Fibroblast of lung (primary cell): ENCODE data around the gene SDK1. TPM values are rescaled to one million over a fixed set of nuclear protein-coding genes. Genes with fewer than 3 reads are reported as not detected.

Experiments used
- DNase-seq, 2 donors: peaks; one replicate each; pipeline versions ENCODE4 v3.0.0 to v3.0.0-alpha.2; 2010; ENCODE audit warnings: low read depth in 2 of 2
- H2AFZ ChIP-seq: 2 replicates; pipeline ENCODE4 v1.5.1; 2012; ENCODE audit warnings: low read length, control low read depth, inconsistent platforms
- H3K27ac ChIP-seq: 2 replicates; pipeline ENCODE4 v1.5.1; 2011; ENCODE audit warnings: low read length, control low read depth; ENCODE audit not compliant: insufficient read depth
- H3K27me3 ChIP-seq: 2 replicates; pipeline ENCODE4 v1.5.1; 2011; ENCODE audit warnings: mild to moderate bottlenecking, low read length; ENCODE audit not compliant: control insufficient read depth, insufficient read depth
- H3K36me3 ChIP-seq: 2 replicates; pipeline ENCODE4 v1.5.1; 2011; ENCODE audit warnings: low read length; ENCODE audit not compliant: control insufficient read depth, insufficient read depth
- H3K4me1 ChIP-seq: 2 replicates; pipeline ENCODE4 v1.5.1; 2011; ENCODE audit warnings: low read length; ENCODE audit not compliant: control insufficient read depth, insufficient read depth; ENCODE audit errors: extremely low read depth
- H3K4me2 ChIP-seq: 2 replicates; pipeline ENCODE4 v1.5.1; 2011; ENCODE audit warnings: low read length, control low read depth; ENCODE audit not compliant: insufficient read depth; ENCODE audit errors: extremely low read depth
- H3K4me3 ChIP-seq, 4 experiments: fragments of 200-600 bp in 1 of 4; sonication (generic) in 1 of 4; replicated peaks in 1 of 4; 2 replicates each; pipeline ENCODE4 v1.5.1; 2011 to 2016; ENCODE audit warnings: low read length in 4 of 4, low read depth in 3 of 4, mild to moderate bottlenecking in 3 of 4, control low read depth in 2 of 4, inconsistent platforms in 1 of 4, mixed read lengths in 1 of 4; ENCODE audit not compliant: insufficient read depth in 1 of 4; ENCODE audit errors: control extremely low read depth in 1 of 4
- H3K79me2 ChIP-seq: 2 replicates; pipeline ENCODE4 v1.5.1; 2012; ENCODE audit warnings: mild to moderate bottlenecking, low read length, inconsistent platforms; ENCODE audit not compliant: control insufficient read depth, insufficient read depth
- H3K9ac ChIP-seq: 2 replicates; pipeline ENCODE4 v1.5.1; 2011; ENCODE audit warnings: mild to moderate bottlenecking, low read length, control low read depth; ENCODE audit not compliant: insufficient read depth
- H3K9me3 ChIP-seq: 2 replicates; pipeline ENCODE4 v1.5.1; 2012; ENCODE audit warnings: low read depth, low read length; ENCODE audit not compliant: control insufficient read depth, insufficient read depth
- H4K20me1 ChIP-seq: 2 replicates; pipeline ENCODE4 v1.5.1; 2011; ENCODE audit warnings: low read length; ENCODE audit not compliant: control insufficient read depth, insufficient read depth; ENCODE audit errors: extremely low read depth
- EZH2 ChIP-seq: IDR thresholded peaks from 2 replicates; pipeline ENCODE4 v1.5.1; 2012; ENCODE audit warnings: low read length, control low read depth, mild to moderate bottlenecking; ENCODE audit errors: missing control alignments
- polyA plus RNA-seq, 2 donors: library from polyadenylated mRNA; depleted of rRNA in 1 of 2; stranded (reverse) in 1 of 2; unstranded in 1 of 2; fragments of >200 nt; gene quantifications; 2 replicates each; pipeline ENCODE4 v1.2.1, GENCODE V29; 2011 to 2012; ENCODE audit warnings: missing spikeins in 1 of 2
- total RNA-seq: library from RNA; depleted of rRNA; stranded (reverse); fragments of >200 nt; gene quantifications from 2 replicates; pipeline ENCODE4 v1.2.1, GENCODE V29; 2014
- TF ChIP-seq, protein P1 (sequence below), 2 donors: IDR thresholded peaks in 1 of 2; conservative IDR thresholded peaks in 1 of 2; 1 replicate in 1 of 2; 2 replicates in 1 of 2; pipeline ENCODE4 v1.5.1; 2011 to 2012; ENCODE audit warnings: low read length in 2 of 2, control low read depth in 1 of 2, inconsistent platforms in 1 of 2, low read depth in 1 of 2, mild to moderate bottlenecking in 1 of 2

The SDK1 gene
- total and polyA plus RNA-seq, 2 donors (not counting 1 experiment from before 2014, with no cell fraction given): 1.0 to 8.6 TPM

- H3K4me1 ChIP-seq: no peaks in the 10 kb centered on the region
- H3K36me3 ChIP-seq: no peaks in the 10 kb centered on the region
- H3K27ac ChIP-seq: no peak overlapping the region
- no peaks in the 10 kb centered on the region for H3K27me3 ChIP-seq
- H3K9ac ChIP-seq: no peak overlapping the region
- TF ChIP-seq, protein P1, sequence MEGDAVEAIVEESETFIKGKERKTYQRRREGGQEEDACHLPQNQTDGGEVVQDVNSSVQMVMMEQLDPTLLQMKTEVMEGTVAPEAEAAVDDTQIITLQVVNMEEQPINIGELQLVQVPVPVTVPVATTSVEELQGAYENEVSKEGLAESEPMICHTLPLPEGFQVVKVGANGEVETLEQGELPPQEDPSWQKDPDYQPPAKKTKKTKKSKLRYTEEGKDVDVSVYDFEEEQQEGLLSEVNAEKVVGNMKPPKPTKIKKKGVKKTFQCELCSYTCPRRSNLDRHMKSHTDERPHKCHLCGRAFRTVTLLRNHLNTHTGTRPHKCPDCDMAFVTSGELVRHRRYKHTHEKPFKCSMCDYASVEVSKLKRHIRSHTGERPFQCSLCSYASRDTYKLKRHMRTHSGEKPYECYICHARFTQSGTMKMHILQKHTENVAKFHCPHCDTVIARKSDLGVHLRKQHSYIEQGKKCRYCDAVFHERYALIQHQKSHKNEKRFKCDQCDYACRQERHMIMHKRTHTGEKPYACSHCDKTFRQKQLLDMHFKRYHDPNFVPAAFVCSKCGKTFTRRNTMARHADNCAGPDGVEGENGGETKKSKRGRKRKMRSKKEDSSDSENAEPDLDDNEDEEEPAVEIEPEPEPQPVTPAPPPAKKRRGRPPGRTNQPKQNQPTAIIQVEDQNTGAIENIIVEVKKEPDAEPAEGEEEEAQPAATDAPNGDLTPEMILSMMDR (conservative IDR thresholded peaks at IDR 0.05 in 1 of 2, IDR thresholded peaks at IDR 0.05 in 1 of 2; ENCODE audit: low read depth in 1 of 2, low read length in 2 of 2): no peak
- no peak for TF ChIP-seq EZH2
- no peak for DNase-seq
- H3K4me2 ChIP-seq: no peak overlapping the region
- no peaks in the 10 kb centered on the region for H3K9me3 ChIP-seq
- H3K79me2 ChIP-seq: no peaks in the 10 kb centered on the region
- no peaks in the 10 kb centered on the region for H4K20me1 ChIP-seq
- no peak overlapping the region for H3K4me3 ChIP-seq
- H2AFZ ChIP-seq: no peak overlapping the region
Measured at GRCh38 chr7:4079956-4080355, 778.9 kb downstream of the SDK1 start.

DNA sequence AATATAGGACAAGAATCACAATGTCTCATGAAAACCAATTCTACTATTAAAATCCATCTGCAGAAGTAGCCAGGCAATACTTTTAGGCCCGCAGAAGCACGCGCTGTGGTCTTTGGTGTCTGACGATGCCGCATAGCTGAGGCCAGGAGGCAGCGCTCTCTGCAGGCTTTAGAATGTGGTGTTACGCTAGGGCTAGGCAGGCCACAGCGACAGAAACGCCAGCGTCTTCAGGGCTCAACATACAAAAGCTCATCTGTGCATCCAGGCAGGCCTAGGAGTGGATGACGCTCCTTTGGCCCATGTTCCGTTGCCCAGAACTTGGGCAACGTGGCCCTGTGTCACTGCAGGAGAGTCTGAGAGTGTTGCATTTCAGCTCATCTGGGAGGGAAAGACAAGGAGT lies 779.9 kb downstream of the SDK1 start:
- no peak for TF ChIP-seq EZH2
- TF ChIP-seq, protein P1 (conservative IDR thresholded peaks at IDR 0.05 in 1 of 2, IDR thresholded peaks at IDR 0.05 in 1 of 2; ENCODE audit: low read depth in 1 of 2, low read length in 2 of 2): no peak
- Histone ChIP-seq H3K36me3 (no peaks in the 10 kb centered on the region), H3K4me3 (no peak overlapping the region), H2AFZ (no peak overlapping the region), H4K20me1 (no peaks in the 10 kb centered on the region), H3K4me1 (no peaks in the 10 kb centered on the region), H3K27me3 (no peaks in the 10 kb centered on the region), H3K79me2 (no peaks in the 10 kb centered on the region), H3K27ac (no peak overlapping the region), H3K9me3 (no peaks in the 10 kb centered on the region), H3K4me2 (no peak overlapping the region), H3K9ac (no peak overlapping the region)
- DNase-seq: no peak

DNA sequence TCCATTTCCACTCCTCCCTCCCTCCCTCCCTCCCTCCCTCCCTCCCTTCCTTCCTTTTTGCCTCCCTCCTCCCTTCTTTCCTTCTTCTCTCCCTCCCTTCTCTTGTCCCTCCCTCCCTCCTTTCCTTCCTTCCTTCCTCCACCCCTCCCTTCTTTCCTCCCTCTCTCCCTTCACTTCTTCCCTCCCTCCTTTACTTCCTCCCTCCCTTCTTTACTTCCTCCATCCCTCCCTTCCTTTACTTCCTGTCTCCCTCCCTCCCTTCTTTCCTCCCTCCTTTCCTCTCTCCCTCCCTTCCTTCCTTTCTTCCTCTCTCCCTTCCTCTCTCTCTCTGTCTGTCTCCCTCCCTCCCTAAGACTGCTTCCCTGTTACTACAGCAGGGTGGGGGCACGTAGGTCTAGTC lies 782.5 kb downstream of the SDK1 start:
- H3K4me3 ChIP-seq: no peak overlapping the region
- H3K9ac ChIP-seq: no peak overlapping the region
- no peak overlapping the region for H3K4me2 ChIP-seq
- TF ChIP-seq, protein P1 (conservative IDR thresholded peaks at IDR 0.05 in 1 of 2, IDR thresholded peaks at IDR 0.05 in 1 of 2; ENCODE audit: low read depth in 1 of 2, low read length in 2 of 2): no peak
- no peak for TF ChIP-seq EZH2
- H3K9me3 ChIP-seq: no peaks in the 10 kb centered on the region
- no peak overlapping the region for H2AFZ ChIP-seq
- H3K27ac ChIP-seq: no peak overlapping the region
- no peaks in the 10 kb centered on the region for H4K20me1 ChIP-seq
- H3K36me3 ChIP-seq: no peaks in the 10 kb centered on the region
- no peaks in the 10 kb centered on the region for H3K79me2 ChIP-seq
- no peak for DNase-seq
- H3K4me1 ChIP-seq: no peaks in the 10 kb centered on the region
- H3K27me3 ChIP-seq: no peaks in the 10 kb centered on the region
